ENCODE results near the gene TCEA2. TPM values are rescaled to one million over a fixed set of nuclear protein-coding genes. Genes with fewer than 3 reads are reported as not detected.
A peak's percentile ranks its signal among the peaks of the same experiment; 100 is the strongest.
"Not testable (repeated sequence)": the region's sequence is repeated elsewhere in the genome, so short reads cannot be mapped to it uniquely, and the experiment has no call there.

The TCEA2 gene
- total RNA-seq, 1 experiment from 2014 or later, result 28.2 TPM

- DNase-seq (ENCODE audit: low read depth), result no peak
Measured at GRCh38 chr20:64077876-64078551, 15.0 kb downstream of the TCEA2 start.

GRCh38 chr20:64078934-64079272, 15.9 kb downstream of the TCEA2 start:
- DNase-seq (ENCODE audit: low read depth), result no peak

- peak; percentile 74 for DNase-seq (ENCODE audit: low read depth)
Measured at GRCh38 chr20:64079273-64080012, 16.4 kb downstream of the TCEA2 start, which contains the start of gene RGS19. TSS of gene RGS19 (minus strand) at chr20:64079518. CDS start at chr20:64076886, 2,632 bp downstream.

DNA sequence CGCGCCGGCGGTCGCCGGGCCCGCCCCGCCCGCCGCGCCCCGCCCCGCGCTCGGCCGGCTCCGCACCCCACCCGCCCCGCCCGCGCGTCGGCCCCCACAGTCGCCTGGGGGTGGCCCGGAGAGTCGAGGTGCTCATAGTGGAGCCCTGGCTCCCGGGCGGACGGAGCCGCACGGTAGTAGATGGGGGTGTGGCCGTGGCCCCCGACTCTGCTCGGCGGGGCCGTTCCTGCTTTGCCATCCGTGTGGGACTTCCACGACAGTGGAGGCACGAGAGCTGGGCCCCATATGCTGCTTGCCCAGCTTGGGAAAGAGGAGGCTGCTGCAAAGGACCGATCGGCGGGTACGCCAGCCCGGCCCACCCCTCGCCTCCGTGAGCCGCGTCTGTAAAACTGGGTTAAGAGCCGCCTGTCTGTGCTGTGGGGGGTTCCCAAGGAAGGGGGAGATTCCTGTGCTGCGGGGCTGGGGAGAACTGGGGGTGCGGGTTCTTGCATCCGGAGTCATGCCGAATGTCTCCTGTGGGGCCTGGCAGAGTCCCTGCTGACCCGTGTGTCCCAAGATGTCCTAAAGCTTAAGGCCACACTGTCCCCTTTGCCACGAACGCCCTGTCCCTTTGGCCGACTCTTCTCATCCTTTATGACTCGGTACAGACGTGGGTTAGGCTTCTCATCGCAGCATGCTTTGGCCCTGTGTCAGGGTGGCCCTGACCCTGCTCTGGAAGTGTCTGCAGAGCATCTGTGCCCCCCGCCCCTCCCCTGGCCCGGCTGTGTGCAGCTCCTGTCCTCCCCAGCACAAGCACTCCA, 17.2 kb downstream of the TCEA2 start, which contains the start of gene OPRL1:
TSS of gene OPRL1 (plus strand) at position 70 of the 800 bp plus-strand sequence. CDS start 12,639 bp downstream, outside the sequence.
- no peak for DNase-seq (ENCODE audit: low read depth)

- DNase-seq (ENCODE audit: low read depth), result no peak
Measured at GRCh38 chr20:64080813-64081623, 18.0 kb downstream of the TCEA2 start.

DNA sequence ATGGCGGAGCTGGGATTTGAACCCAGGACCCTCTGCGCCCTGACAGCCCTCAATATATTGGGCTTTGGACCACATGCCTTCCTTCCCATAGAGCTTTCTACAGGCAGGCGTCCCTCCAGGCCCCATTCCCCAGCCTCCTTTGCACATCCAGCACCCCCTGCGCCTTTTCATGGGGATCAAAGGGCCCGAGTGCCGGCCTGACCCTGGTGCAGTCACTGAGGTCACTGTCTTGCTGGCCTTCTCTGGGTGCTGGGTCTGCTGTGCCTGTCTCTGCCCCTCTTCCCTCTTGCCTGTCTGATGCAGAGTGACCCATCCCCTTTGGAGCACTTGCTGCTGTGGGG, 18.6 kb downstream of the TCEA2 start:
- DNase-seq (ENCODE audit: low read depth), result no peak

- DNase-seq (ENCODE audit: low read depth), result no peak
Measured at GRCh38 chr20:64082126-64082731, 19.2 kb downstream of the TCEA2 start.

- peak; percentile 27 for DNase-seq (ENCODE audit: low read depth)
Measured at GRCh38 chr20:64082820-64083377, 19.9 kb downstream of the TCEA2 start.

- DNase-seq (ENCODE audit: low read depth), result peak; percentile 69
Measured at GRCh38 chr20:64083378-64083803, 20.4 kb downstream of the TCEA2 start.

- DNase-seq (ENCODE audit: low read depth), result no peak
Measured at GRCh38 chr20:64083804-64084684, 21.0 kb downstream of the TCEA2 start, which contains the start of gene LKAAEAR1. TSS of gene LKAAEAR1 (minus strand) at chr20:64084398. CDS start at chr20:64084219, 179 bp downstream.

- no peak for DNase-seq (ENCODE audit: low read depth)
Measured at GRCh38 chr20:64084685-64085152, 21.7 kb downstream of the TCEA2 start.

- no peak for DNase-seq (ENCODE audit: low read depth)
Measured at GRCh38 chr20:64086801-64087200, 23.8 kb downstream of the TCEA2 start.

GRCh38 chr20:64087226-64087825, 24.3 kb downstream of the TCEA2 start:
- not testable (repeated sequence) for DNase-seq (ENCODE audit: low read depth)

- DNase-seq (ENCODE audit: low read depth), result not testable (repeated sequence)
Measured at GRCh38 chr20:64088586-64088985, 25.6 kb downstream of the TCEA2 start.

DNA sequence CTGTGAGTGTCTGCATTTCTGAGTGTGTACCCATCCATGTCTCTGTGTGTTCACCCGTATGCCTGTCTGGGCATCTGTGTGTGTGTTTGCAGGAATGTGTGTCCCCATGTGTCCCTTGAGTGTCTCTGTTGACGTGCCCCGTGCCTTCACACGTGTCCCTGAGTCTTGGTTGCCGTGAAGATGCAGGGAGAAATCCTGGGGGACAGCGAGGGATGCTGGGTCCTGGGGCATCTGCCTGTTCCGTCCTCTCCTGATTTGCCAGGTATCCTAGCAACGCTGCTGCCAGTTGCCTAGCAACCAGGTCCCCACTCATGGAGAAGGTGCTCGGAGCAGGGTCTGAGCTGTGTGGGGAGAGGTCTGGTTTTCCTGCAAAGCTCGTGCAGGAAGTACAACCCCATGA, 27.2 kb downstream of the TCEA2 start:
- DNase-seq (ENCODE audit: low read depth), result peak; percentile 29

DNA sequence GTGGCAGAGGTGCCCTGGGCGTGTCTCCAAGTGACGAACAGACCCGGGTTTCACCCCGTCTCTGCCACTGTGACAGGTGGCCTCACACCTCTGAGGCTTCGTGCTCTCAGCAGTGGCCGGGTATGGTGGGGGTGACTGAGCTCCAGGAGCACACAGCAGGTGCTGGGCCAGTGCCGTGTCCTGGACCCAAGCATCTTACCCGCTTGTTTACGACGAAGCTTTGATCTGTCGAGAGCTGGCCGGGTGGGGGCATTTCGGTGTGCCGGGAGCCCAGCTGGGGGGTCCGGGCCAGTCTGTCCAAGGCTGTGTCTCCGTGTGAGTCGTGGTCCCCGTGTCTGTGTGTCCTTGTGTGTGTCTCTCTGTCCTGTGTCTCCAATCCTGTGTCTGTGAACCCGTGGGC, 28.3 kb downstream of the TCEA2 start:
- DNase-seq (ENCODE audit: low read depth), result no peak

DNA sequence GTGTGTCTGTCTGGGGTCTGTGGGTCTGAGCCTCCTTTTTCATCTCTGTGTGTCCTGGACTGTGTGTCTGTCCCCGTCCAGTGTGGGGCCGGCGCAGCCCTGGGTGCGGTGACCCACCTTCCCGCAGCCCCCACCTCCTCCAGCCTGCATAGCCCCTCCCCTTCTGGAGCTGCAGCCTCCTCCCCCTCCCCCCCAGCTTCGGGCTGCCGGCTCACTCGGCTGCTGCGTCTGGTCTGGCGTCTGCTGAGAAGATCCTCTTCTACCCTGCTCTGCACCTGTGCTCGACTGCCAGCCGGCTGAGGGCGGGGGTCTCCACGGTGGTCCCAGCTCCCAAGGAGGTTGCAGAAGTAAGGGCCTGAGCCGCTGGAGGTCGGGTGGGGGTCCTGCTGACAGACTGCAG, 28.8 kb downstream of the TCEA2 start:
- DNase-seq (ENCODE audit: low read depth), result no peak

- no peak for DNase-seq (ENCODE audit: low read depth)
Measured at GRCh38 chr20:64092258-64093012, 29.4 kb downstream of the TCEA2 start.

Data from RPMI7951 (cell line).